ENCODE results near the gene SCTR.
A peak's percentile ranks its signal among the peaks of the same experiment; 100 is the strongest.
"Not testable (repeated sequence)": the region's sequence is repeated elsewhere in the genome, so short reads cannot be mapped to it uniquely, and the experiment has no call there.

SCTR gene

DNA sequence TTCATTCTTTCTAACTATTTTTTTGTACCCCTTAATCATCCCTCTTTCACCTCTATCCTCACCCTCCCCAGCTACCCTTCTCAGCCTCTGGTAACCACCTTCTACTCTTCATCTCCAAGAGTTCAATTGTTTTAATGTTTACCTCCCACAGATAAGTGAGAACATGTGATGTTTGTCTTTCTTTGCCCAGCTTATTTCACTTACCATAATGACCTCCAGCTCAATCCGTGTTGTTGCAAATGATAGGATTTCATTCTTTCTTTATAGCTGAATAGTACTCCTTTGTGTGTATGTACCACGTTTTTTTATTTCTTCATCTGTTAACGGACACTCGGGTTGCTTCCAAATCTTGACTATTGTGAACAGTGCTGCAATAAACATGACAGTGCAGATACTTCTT, 114.8 kb downstream of the SCTR start:
- DNase-seq (ENCODE audit: low read depth in 1 of 2, low spot score in 1 of 2) = no peak
- TF ChIP-seq REST (IDR thresholded peaks at IDR 0.05; ENCODE audit: insufficient replicate concordance, low read depth) = no peak
- TF ChIP-seq, protein P1, sequence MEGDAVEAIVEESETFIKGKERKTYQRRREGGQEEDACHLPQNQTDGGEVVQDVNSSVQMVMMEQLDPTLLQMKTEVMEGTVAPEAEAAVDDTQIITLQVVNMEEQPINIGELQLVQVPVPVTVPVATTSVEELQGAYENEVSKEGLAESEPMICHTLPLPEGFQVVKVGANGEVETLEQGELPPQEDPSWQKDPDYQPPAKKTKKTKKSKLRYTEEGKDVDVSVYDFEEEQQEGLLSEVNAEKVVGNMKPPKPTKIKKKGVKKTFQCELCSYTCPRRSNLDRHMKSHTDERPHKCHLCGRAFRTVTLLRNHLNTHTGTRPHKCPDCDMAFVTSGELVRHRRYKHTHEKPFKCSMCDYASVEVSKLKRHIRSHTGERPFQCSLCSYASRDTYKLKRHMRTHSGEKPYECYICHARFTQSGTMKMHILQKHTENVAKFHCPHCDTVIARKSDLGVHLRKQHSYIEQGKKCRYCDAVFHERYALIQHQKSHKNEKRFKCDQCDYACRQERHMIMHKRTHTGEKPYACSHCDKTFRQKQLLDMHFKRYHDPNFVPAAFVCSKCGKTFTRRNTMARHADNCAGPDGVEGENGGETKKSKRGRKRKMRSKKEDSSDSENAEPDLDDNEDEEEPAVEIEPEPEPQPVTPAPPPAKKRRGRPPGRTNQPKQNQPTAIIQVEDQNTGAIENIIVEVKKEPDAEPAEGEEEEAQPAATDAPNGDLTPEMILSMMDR (IDR thresholded peaks at IDR 0.05; ENCODE audit: insufficient read depth, low read length) = no peak
- TF ChIP-seq SPI1 (IDR thresholded peaks at IDR 0.05; ENCODE audit: borderline replicate concordance, low read depth) = no peak
- TF ChIP-seq GABPA (IDR thresholded peaks at IDR 0.05; ENCODE audit: low read depth) = no peak
- TF ChIP-seq POLR2AphosphoS5 (IDR thresholded peaks at IDR 0.05; ENCODE audit: low read depth) = no peak
- Histone ChIP-seq H3K27me3 (ENCODE audit: insufficient read depth, poor library complexity, severe bottlenecking) (no peaks in the 10 kb centered on the region), H3K27ac (replicated peaks) (no peak overlapping the region), H3K4me3 (replicated peaks; ENCODE audit: insufficient read depth, low read length) (no peak overlapping the region)

DNA sequence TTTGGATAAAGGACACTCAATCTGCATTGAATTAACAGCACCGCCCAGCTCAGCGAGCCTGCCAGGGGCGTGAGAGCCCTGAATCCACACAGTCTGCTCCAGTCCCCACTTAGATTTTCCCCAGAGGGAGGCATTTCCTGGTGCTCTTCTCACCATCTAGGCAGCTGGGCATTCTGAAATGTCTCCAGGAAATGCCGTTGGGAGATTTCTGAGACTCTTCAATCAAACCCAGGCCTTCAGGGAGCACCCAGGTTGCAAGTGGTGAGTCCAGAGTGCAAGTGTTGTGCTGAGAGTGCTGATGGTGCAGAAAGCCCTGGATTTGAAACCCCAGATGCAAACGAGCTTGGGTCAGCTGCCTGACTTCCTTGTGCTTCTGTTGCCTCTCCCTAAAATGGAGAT, 116.1 kb downstream of the SCTR start:
- DNase-seq (ENCODE audit: low read depth in 1 of 2, low spot score in 1 of 2) = no peak

GRCh38 chr2:119407430-119408220, 116.7 kb downstream of the SCTR start:
- peak in 1 of 2 experiments; percentile 52 for DNase-seq (ENCODE audit: low read depth in 1 of 2, low spot score in 1 of 2)
- TF ChIP-seq, protein P1 (IDR thresholded peaks at IDR 0.05; ENCODE audit: insufficient read depth, low read length) = peak; percentile 55
- TF ChIP-seq SPI1 (IDR thresholded peaks at IDR 0.05; ENCODE audit: borderline replicate concordance, low read depth) = no peak
- H3K4me3 ChIP-seq (replicated peaks; ENCODE audit: insufficient read depth, low read length) = no peak overlapping the region
- H3K27me3 ChIP-seq (ENCODE audit: insufficient read depth, poor library complexity, severe bottlenecking) = no peaks in the 10 kb centered on the region
- H3K27ac ChIP-seq (replicated peaks) = no peak overlapping the region

More for the DNA sequence above, 116.1 kb downstream of the SCTR start:
- Histone ChIP-seq H3K27me3 (ENCODE audit: insufficient read depth, poor library complexity, severe bottlenecking) (no peaks in the 10 kb centered on the region), H3K27ac (replicated peaks) (no peak overlapping the region), H3K4me3 (replicated peaks; ENCODE audit: insufficient read depth, low read length) (no peak overlapping the region)
- TF ChIP-seq SPI1 (IDR thresholded peaks at IDR 0.05; ENCODE audit: borderline replicate concordance, low read depth) = no peak
- TF ChIP-seq POLR2AphosphoS5 (IDR thresholded peaks at IDR 0.05; ENCODE audit: low read depth) = no peak
- TF ChIP-seq, protein P1 (IDR thresholded peaks at IDR 0.05; ENCODE audit: insufficient read depth, low read length) = no peak

- TF ChIP-seq SPI1 (IDR thresholded peaks at IDR 0.05; ENCODE audit: borderline replicate concordance, low read depth) (no peak), GABPA (IDR thresholded peaks at IDR 0.05; ENCODE audit: low read depth) (no peak), REST (IDR thresholded peaks at IDR 0.05; ENCODE audit: insufficient replicate concordance, low read depth) (no peak), POLR2AphosphoS5 (IDR thresholded peaks at IDR 0.05; ENCODE audit: low read depth) (no peak)
- TF ChIP-seq, protein P1 (IDR thresholded peaks at IDR 0.05; ENCODE audit: insufficient read depth, low read length) = no peak
- DNase-seq (ENCODE audit: low read depth in 1 of 2, low spot score in 1 of 2) = no peak
- Histone ChIP-seq H3K27ac (replicated peaks) (no peak overlapping the region), H3K27me3 (ENCODE audit: insufficient read depth, poor library complexity, severe bottlenecking) (no peaks in the 10 kb centered on the region), H3K4me3 (replicated peaks; ENCODE audit: insufficient read depth, low read length) (no peak overlapping the region)
Observed at GRCh38 chr2:119405151-119405550, 119.1 kb downstream of the SCTR start.

DNA sequence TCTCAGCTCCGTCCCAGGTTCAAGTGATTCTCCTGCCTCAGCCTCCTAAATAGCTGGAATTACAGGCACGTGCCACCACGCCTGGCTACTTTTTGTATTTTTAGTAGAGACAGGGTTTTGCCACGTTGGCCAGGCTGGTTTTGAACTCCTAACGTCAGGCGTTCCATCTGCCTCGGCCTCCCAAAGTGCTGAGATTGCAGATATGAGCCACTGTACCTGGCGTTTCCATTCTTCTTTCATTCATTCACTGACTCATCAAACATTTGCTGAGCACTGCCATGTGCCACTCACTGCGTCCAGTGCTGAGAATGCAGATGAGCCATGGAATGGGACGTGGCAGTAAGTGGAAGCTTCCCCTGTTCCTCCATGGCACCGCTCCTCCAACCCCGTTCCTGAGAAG, 120.7 kb downstream of the SCTR start:
- DNase-seq (ENCODE audit: low read depth in 1 of 2, low spot score in 1 of 2); H3K27ac ChIP-seq (replicated peaks); H3K27me3 ChIP-seq (ENCODE audit: insufficient read depth, poor library complexity, severe bottlenecking); H3K4me3 ChIP-seq (replicated peaks; ENCODE audit: insufficient read depth, low read length): not testable (repeated sequence)
